GM06990 (cell line): ENCODE data around the gene APOB.

Experiments
- DNase-seq: peaks from one replicate; pipeline ENCODE4 v3.0.0-alpha.2; 2011; ENCODE audit not compliant: insufficient read length; ENCODE audit errors: extremely low read depth
- H3K27me3 ChIP-seq: replicated peaks from 2 replicates; pipeline ENCODE4 v1.6.0; 2011; ENCODE audit warnings: low read length; ENCODE audit not compliant: control insufficient read depth, insufficient read depth
- H3K36me3 ChIP-seq: 2 replicates; pipeline ENCODE4 v1.5.1; 2011; ENCODE audit warnings: low read length; ENCODE audit not compliant: control insufficient read depth, insufficient read depth
- H3K4me3 ChIP-seq: replicated peaks from 2 replicates; pipeline ENCODE4 v1.5.1; 2011; ENCODE audit warnings: low read depth, mild to moderate bottlenecking, control low read depth, low read length
- TF ChIP-seq, protein P1 (sequence below): IDR thresholded peaks from 2 replicates; pipeline ENCODE4 v1.5.1; 2011; ENCODE audit warnings: low read length, control low read depth, mild to moderate bottlenecking, inconsistent platforms; ENCODE audit not compliant: insufficient read depth, poor library complexity, severe bottlenecking

Gene APOB

GRCh38 chr2:20982861-20983260 lies 61.0 kb downstream of the APOB start:
- no peak for DNase-seq
- no peaks in the 10 kb centered on the region for H3K27me3 ChIP-seq
- TF ChIP-seq, protein P1, sequence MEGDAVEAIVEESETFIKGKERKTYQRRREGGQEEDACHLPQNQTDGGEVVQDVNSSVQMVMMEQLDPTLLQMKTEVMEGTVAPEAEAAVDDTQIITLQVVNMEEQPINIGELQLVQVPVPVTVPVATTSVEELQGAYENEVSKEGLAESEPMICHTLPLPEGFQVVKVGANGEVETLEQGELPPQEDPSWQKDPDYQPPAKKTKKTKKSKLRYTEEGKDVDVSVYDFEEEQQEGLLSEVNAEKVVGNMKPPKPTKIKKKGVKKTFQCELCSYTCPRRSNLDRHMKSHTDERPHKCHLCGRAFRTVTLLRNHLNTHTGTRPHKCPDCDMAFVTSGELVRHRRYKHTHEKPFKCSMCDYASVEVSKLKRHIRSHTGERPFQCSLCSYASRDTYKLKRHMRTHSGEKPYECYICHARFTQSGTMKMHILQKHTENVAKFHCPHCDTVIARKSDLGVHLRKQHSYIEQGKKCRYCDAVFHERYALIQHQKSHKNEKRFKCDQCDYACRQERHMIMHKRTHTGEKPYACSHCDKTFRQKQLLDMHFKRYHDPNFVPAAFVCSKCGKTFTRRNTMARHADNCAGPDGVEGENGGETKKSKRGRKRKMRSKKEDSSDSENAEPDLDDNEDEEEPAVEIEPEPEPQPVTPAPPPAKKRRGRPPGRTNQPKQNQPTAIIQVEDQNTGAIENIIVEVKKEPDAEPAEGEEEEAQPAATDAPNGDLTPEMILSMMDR: no peak
- no peaks in the 10 kb centered on the region for H3K36me3 ChIP-seq
- no peak overlapping the region for H3K4me3 ChIP-seq

DNA sequence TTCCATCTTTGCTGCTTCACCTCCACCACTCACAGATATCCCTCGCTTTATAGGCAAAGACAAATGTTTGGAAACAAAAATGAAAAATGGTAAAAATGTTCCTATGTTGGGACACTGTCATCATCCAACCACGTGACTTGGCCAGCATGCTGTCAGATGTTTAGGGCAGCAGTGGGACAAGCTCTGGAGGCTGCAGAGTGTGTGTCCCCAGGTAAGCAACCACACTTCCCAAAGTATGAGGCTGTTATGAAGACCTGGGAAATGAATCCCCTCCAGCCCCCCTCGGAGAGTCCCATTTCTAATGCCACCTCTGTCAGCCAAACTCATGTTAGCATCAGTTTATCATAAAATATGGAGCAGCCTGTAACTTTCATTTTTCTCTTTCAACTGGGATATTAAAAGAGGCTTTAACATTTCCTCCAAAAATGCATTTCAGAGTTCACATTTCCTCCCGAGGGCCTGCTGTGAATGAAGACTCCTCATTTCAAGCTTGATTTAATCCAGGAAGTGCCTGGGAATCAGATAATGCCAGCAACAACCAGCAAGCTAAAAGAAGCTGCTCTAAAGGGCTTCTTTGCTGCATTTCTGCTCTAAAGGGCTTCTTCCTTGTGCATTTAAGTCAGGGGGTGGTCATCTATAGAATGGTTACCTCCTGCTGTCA lies 66.2 kb downstream of the APOB start:
- TF ChIP-seq, protein P1: no peak
- no peak for DNase-seq
- H3K36me3 ChIP-seq: no peaks in the 10 kb centered on the region
- no peaks in the 10 kb centered on the region for H3K27me3 ChIP-seq
- no peak overlapping the region for H3K4me3 ChIP-seq

DNA sequence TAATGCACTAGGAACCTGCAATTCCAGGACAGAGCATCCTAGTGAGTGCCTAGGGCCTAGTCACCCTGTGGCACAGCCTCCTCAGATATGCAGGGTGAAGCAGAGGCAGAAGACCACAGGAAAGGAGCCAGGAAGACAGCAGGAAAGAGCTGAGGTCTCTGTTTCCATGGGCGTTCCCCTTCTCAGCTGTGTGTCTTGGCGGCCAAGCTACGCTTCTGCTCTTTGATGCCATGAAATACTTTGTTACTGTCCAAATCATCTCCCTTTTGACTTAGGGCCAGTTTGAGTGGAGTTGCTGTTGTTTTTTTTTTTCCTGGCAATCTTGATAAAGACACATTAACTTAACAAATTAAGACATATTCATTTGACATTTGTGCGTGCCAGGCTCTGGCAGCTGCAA lies 67.3 kb downstream of the APOB start:
- H3K36me3 ChIP-seq: no peaks in the 10 kb centered on the region
- no peak for DNase-seq
- TF ChIP-seq, protein P1: no peak

GRCh38 chr2:20972792-20973565 lies 70.9 kb downstream of the APOB start:
- H3K27me3 ChIP-seq: no peaks in the 10 kb centered on the region
- DNase-seq: no peak
- no peaks in the 10 kb centered on the region for H3K36me3 ChIP-seq
- H3K4me3 ChIP-seq: no peak overlapping the region
- TF ChIP-seq, protein P1: no peak

More for the DNA sequence above, 67.3 kb downstream of the APOB start:
- Histone ChIP-seq H3K27me3 (no peaks in the 10 kb centered on the region), H3K4me3 (no peak overlapping the region)

- Histone ChIP-seq H3K4me3 (no peak overlapping the region), H3K27me3 (no peaks in the 10 kb centered on the region), H3K36me3 (no peaks in the 10 kb centered on the region)
- DNase-seq: no peak
- TF ChIP-seq, protein P1: no peak
Observed at GRCh38 chr2:20972110-20972509, 71.8 kb downstream of the APOB start.
